GM19324 (cell line): Measurements from ENCODE around the gene MTHFD2L.

Experiments used
- ATAC-seq: cut with Tn5 transposase; IDR thresholded peaks from one replicate; pipeline ENCODE4 v1.9.1; 2021; ENCODE audit warnings: mild to moderate bottlenecking, moderate library complexity; ENCODE audit not compliant: unreplicated experiment, low FRiP score

MTHFD2L gene

GRCh38 chr4:74235135-74235534 lies 77.2 kb downstream of the MTHFD2L start:
- no peak for ATAC-seq

GRCh38 chr4:74237425-74237966 lies 79.6 kb downstream of the MTHFD2L start:
- no peak for ATAC-seq

DNA sequence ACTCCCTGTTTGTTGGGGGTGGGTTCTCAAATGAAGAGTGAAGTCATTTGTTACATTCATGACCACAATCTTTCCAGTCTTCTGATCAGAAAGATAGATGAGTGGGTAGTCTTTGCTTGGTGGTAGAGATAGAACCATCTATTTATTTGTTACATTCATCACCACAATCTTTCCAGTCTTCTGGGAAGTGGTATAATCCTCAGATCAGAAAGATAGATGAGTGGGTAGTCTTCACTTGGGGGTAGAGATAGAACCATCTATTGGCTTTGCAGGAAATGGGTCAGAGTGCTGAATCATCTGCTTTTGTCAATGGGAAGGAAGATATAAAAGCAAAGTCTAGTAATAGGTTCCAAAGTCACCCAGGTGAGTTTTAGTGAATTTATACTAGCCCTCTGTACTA lies 86.1 kb downstream of the MTHFD2L start:
- ATAC-seq, result no peak

- no peak for ATAC-seq
Observed at GRCh38 chr4:74252933-74253332, 95.0 kb downstream of the MTHFD2L start.

GRCh38 chr4:74254386-74254785 lies 96.5 kb downstream of the MTHFD2L start:
- no peak for ATAC-seq

DNA sequence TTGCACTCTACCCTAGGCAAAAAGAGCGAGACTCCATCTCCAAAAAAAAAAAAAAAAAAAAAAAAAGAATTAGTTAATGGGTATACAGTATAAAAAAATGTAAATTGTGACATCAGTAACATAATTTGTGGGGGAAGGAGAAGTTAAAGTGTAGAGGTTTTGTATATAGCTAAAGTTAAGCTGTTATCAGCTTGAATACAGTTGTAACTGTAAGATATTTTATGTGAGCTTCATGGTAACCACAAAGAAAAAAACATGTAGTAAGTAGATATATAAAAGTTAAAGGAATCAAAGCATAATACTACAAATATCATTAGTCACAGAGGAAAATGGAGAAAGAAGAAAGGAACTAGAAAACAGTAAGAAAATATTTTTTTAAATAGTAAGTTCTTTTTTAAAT lies 97.2 kb downstream of the MTHFD2L start:
- ATAC-seq, result no peak

- no peak for ATAC-seq
Observed at GRCh38 chr4:74258963-74259362, 101.0 kb downstream of the MTHFD2L start.

GRCh38 chr4:74260036-74260435 lies 102.1 kb downstream of the MTHFD2L start:
- no peak for ATAC-seq

DNA sequence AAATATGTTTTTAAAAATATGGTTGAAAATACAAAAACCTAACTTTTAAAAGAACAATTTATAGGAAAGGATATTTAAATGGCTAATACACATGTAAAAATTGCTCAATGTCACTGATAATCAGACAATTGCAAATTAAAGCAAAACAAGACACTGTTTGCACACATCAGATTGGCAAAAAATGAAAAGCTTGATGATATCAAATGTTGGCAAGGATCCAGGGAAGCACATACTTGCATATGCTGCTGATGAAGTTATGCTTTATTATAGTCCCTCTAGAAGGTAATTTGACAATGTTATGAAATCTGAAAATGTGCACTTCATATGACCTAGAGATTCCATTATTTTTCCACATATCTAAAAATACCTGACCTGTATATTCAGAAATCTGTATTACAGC lies 104.6 kb downstream of the MTHFD2L start:
- no peak for ATAC-seq

- ATAC-seq, result no peak
Observed at GRCh38 chr4:74263551-74263950, 105.6 kb downstream of the MTHFD2L start.

GRCh38 chr4:74266081-74266480 lies 108.2 kb downstream of the MTHFD2L start:
- ATAC-seq, result no peak

DNA sequence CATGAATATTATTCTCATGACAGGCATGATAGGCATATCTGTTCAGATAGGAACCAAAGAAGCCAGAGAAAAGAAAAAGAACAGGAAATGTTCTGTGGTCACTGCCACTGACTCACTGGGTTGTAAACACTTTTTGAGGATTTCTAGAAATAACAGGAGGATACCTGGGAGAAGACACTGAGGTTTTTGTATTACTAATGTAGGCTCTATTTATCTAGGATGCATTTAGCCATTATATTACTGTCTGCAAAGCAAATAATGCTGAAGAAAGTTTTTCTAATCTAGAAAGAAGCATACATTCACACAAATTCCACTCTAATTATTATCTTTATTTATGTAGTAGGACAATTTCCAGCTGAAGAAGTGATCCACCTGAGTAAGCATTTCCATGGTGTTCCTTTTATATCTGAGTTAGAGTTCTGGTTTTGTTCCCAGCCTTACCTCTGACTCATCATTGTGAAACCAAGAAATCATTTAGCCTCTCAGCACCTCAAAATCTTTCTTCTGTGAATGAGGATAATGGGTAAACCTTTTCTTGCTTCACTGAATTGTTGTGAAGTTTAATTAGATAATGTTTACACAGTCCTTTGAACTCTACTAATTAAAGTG lies 110.2 kb downstream of the MTHFD2L start:
- no peak for ATAC-seq

DNA sequence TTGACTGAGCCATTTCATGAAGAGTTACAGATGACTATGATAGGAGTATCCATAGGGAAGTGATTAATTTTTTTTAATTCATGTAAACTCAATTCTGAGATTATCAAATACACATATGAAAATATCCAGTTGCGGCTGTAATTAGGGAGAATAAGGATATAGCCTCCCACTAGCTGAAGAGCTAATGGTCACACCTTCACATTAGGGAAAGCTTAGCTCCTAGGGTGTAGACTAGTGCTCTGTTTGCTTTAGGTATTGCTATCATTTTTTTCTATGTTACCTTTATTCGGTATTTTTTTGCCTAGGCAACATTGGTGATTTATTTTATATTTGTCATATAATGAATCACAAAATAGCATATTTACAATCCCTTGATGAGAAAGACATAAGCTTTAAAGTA lies 110.7 kb downstream of the MTHFD2L start:
- no peak for ATAC-seq

DNA sequence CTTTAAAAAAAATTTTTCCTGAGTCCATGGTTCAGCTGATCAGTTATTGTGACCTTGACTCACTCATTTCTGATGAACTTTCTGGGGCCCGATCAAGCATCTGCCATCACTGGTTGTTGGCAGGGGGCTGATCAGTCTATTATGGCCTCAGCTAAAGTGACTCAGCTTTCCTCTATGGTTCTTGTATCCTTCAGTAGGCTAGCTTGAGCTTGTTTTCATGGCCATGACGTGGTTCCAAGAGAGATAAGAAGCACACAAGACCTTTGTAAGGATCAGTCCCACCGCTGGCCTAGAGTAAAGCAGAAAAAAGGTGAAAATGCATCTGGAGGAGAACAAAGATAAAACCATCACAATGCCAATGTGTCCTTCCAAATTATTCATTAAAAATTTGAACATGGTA lies 120.6 kb downstream of the MTHFD2L start:
- no peak for ATAC-seq

DNA sequence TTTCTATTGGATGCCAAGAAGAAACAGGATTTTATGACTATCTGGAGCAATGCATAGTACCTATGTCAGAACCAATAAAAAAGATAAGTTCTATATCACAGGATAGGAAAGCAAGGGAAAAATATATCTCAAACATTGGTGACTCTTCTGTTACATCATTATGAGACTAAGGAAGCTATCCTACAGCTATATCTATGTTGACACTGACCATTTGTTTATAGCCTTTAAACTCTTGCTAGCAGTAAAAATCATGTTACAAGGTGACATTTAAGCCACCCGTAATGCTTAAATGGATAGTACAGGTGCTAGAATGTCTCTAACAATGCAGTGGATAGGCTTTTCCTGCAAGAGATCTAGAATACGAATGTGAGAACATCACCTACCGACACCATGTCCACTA lies 121.8 kb downstream of the MTHFD2L start:
- ATAC-seq, result no peak

DNA sequence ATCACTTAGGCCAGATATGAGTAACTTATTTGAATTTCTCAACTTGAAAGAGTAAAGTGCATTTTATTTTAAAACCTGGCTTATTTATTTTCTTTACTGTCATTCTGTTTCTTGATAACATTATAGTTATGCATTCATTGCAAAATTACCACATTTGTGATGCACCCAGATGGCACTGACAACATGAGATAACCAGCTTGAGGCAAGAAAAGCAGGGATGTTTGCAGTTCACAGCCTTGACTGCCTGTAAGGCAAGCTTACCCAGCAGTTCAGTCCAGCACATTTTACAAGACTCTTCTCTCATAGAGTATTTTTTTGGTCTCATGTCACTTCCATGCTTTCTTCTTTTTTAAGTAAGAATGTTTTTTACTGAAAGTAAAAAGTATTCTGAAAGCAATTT lies 125.0 kb downstream of the MTHFD2L start:
- ATAC-seq, result no peak

- no peak for ATAC-seq
Observed at GRCh38 chr4:74283614-74284013, 125.7 kb downstream of the MTHFD2L start.

- ATAC-seq, result no peak
Observed at GRCh38 chr4:74284053-74284452, 126.1 kb downstream of the MTHFD2L start.

DNA sequence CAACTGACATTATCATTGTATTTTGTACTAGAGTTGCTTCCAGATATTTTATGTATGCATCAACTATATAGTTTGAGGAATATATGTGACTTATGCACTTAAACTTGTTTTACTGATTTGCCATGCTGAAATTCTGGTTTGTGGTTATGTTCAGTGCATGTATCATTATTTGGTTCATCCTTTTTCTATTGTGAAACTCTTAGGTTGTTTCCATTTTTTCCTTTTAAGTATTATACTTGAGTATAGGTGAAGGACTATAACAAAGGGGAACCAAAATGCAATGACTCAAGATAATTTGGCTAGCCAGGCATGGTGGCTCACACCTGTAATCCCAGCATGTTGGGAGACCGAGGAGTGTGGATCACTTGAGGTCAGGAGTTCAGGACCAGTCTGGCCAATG lies 129.2 kb downstream of the MTHFD2L start:
- ATAC-seq, result no peak

DNA sequence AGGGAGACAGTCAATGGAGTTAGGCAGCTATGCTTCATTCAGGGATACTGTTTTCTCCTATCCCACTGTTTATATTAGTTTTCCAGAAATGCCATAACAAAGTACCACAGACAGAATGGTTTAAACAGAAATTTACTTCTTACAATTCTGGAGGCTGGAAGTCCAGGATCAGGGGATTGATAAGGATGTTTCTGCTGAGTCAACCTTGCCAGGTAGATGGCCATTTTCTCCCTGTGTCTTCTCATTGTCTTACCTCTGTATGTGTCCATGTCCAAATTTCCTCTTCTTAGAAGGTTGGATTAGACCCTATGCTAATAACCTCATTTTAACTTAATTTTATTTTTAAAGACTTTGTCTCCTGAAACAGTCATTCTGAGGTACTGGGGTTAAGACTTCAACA lies 129.9 kb downstream of the MTHFD2L start:
- ATAC-seq, result no peak

GRCh38 chr4:74291471-74291870 lies 133.6 kb downstream of the MTHFD2L start:
- ATAC-seq, result no peak

DNA sequence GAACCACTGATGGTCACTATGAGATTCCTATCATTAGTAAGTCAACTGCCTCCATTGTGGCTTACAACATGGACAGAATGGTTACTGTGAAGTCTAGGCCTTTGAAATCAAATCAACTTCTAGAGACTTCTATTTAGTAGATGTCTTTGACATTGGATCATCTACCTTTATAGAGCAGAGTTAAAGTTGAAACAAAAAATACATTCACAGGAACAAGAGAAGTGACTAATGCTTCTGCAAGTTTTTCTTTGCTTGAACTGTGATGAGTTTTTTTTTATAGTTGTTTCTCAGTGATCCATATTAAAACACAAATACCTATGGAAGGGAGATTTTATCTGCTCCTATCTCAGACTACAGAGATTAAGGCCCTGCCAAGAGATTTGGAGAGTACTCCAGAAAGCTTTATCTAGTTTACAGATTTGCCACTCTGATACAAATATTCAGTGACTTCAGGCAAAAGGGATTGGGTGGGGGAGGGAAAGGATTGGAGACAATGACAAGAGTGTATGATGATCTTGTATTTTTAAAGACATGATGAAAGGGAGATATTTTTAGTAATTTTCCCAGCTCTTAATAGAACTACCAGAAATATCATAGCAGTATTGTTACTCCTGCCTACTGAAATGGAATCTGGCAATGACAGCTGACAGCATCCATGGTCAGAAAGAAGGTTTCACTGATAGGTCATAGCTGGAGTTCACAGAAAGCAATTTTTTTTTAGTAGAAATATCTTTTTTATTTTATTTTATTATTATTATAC lies 134.4 kb downstream of the MTHFD2L start:
- ATAC-seq, result no peak
